ENCODE data around the gene TMEM88.
A peak's percentile ranks its signal among the peaks of the same experiment; 100 is the strongest.

Gene TMEM88

GRCh38 chr17:7843536-7844291, 11.2 kb upstream of the TMEM88 start:
- FAIRE-seq (no peak), DNase-seq (ENCODE audit: low spot score) (peak; percentile 63)

GRCh38 chr17:7844292-7845154, 10.3 kb upstream of the TMEM88 start:
- FAIRE-seq (peak; percentile 83), DNase-seq (ENCODE audit: low spot score) (peak; percentile 88)

- DNase-seq (ENCODE audit: low spot score) (no peak), FAIRE-seq (no peak)
Observed at GRCh38 chr17:7845359-7846062, 9.4 kb upstream of the TMEM88 start.

- DNase-seq (ENCODE audit: low spot score) = no peak
- no peak for FAIRE-seq
Observed at GRCh38 chr17:7846063-7846735, 8.7 kb upstream of the TMEM88 start.

GRCh38 chr17:7846765-7847661, 7.9 kb upstream of the TMEM88 start:
- DNase-seq (ENCODE audit: low spot score) (no peak), FAIRE-seq (no peak)

GRCh38 chr17:7848131-7848579, 6.7 kb upstream of the TMEM88 start:
- DNase-seq (ENCODE audit: low spot score) (no peak), FAIRE-seq (no peak)

- FAIRE-seq (no peak), DNase-seq (ENCODE audit: low spot score) (no peak)
Observed at GRCh38 chr17:7848739-7849129, 6.1 kb upstream of the TMEM88 start.

GRCh38 chr17:7849130-7849750, 5.6 kb upstream of the TMEM88 start:
- FAIRE-seq = no peak
- no peak for DNase-seq (ENCODE audit: low spot score)

GRCh38 chr17:7849751-7850504, 4.9 kb upstream of the TMEM88 start:
- DNase-seq (ENCODE audit: low spot score) (no peak), FAIRE-seq (no peak)

GRCh38 chr17:7850701-7851437, 4.0 kb upstream of the TMEM88 start:
- FAIRE-seq (no peak), DNase-seq (ENCODE audit: low spot score) (no peak)

GRCh38 chr17:7851438-7852261, 3.2 kb upstream of the TMEM88 start:
- FAIRE-seq = no peak
- peak; percentile 67 for DNase-seq (ENCODE audit: low spot score)

GRCh38 chr17:7852262-7852670, 2.6 kb upstream of the TMEM88 start:
- DNase-seq (ENCODE audit: low spot score) (no peak), FAIRE-seq (no peak)

- FAIRE-seq (no peak), DNase-seq (ENCODE audit: low spot score) (no peak)
Observed at GRCh38 chr17:7852919-7853690, 1.8 kb upstream of the TMEM88 start.

- DNase-seq (ENCODE audit: low spot score) (no peak), FAIRE-seq (no peak)
Observed at GRCh38 chr17:7853691-7854038, 1.2 kb upstream of the TMEM88 start.

GRCh38 chr17:7854078-7854777, 638 bp upstream of the TMEM88 start:
- DNase-seq (ENCODE audit: low spot score) (no peak), FAIRE-seq (no peak)

GRCh38 chr17:7855660-7856010, 769 bp downstream of the TMEM88 start:
- FAIRE-seq (no peak), DNase-seq (ENCODE audit: low spot score) (no peak)

Data from RCC 7860 (cell line).